OCI-LY1 (cell line): ENCODE results near the gene CLPTM1L.

ENCODE experiments used
- CTCF ChIP-seq: fragments of 200-600 bp; sonication (generic), shearing (Covaris generic); IDR thresholded peaks from 2 replicates; pipeline ENCODE4 v1.5.1; 2017; ENCODE audit warnings: mild to moderate bottlenecking, antibody characterized with exemption, low read length, moderate library complexity, mixed read lengths
- EZH2 ChIP-seq: fragments of 200-600 bp; sonication (generic), shearing (Covaris generic); IDR thresholded peaks from 2 replicates; pipeline ENCODE4 v1.8.0; 2017; ENCODE audit warnings: borderline replicate concordance, mixed run types, mild to moderate bottlenecking, antibody characterized with exemption, low read length, moderate library complexity, mixed read lengths

- no peak for TF ChIP-seq CTCF
- TF ChIP-seq EZH2 = no peak
Observed at GRCh38 chr5:1351156-1351555, 6.3 kb upstream of the CLPTM1L start.
